HG02884 (cell line): Measurements from ENCODE around the gene PSMD8.
"Not testable (repeated sequence)": the region's sequence is repeated elsewhere in the genome, so short reads cannot be mapped to it uniquely, and the experiment has no call there.

Experiments used
- ATAC-seq: cut with Tn5 transposase; IDR thresholded peaks from one replicate; pipeline ENCODE4 v1.9.1; 2021; ENCODE audit warnings: mild to moderate bottlenecking, moderate library complexity; ENCODE audit not compliant: unreplicated experiment

The PSMD8 gene

DNA sequence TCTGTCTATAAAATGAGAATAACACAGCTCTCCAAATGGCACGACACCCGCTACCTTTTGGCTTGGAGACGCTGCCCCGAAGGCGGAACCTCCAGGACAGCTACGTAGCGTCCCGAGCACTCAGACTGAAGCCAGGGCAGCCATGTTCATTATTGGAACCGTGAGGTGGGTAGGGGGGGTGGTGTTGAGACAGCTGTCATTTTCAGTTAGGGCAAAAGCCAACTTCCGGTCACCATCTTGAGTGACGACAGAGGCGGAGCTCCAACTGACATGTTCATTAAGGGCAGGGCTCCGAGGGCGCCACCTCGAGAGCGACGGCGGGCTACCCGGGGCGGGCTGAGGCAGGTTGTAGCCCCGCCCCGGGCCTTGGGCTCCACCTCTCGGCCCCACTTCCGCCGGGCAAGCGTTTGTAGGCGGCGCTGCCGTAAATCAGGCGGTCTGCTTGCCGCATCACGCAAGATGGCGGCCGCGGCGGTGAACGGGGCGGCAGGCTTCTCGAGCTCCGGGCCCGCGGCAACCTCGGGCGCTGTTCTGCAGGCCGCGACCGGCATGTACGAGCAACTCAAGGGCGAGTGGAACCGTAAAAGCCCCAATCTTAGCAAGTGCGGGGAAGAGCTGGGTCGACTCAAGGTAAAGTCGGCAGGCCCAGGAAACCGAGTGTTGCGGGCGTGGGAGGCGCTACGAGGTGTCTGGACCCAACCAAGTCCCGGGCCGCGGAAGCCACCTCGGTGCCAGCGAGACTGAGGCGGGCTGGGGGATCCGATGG, at the start of gene PSMD8:
TSS of gene PSMD8 (plus strand) at position 240 of the 766 bp plus-strand sequence. CDS start at position 271, 31 bp downstream.
- ATAC-seq = peak; percentile 89

DNA sequence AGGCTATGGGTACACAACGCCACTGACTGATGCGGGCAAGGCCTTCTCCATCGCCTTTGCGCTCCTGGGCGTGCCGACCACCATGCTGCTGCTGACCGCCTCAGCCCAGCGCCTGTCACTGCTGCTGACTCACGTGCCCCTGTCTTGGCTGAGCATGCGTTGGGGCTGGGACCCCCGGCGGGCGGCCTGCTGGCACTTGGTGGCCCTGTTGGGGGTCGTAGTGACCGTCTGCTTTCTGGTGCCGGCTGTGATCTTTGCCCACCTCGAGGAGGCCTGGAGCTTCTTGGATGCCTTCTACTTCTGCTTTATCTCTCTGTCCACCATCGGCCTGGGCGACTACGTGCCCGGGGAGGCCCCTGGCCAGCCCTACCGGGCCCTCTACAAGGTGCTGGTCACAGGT, 47.8 kb upstream of the PSMD8 start:
- no peak for ATAC-seq

DNA sequence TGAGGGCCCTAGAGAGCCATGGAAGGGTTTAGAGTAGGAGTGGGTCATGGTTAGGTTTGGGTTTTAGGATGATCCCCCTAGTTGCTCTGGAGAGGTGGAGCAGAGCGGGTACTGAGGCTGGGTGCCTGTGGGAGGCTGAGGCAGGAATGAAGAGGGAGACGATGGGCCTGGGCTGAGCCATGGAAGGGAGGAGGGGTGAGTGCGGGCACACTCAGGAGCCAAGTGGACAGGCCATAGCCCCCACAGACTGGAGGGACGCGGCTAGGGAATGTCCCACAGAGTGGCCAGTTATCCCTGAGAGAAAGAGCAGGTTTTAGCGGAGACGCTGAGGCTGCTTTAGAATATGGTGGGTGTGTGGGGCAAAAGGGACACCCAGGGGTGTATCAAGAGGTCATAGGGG, 44.7 kb upstream of the PSMD8 start:
- no peak for ATAC-seq

DNA sequence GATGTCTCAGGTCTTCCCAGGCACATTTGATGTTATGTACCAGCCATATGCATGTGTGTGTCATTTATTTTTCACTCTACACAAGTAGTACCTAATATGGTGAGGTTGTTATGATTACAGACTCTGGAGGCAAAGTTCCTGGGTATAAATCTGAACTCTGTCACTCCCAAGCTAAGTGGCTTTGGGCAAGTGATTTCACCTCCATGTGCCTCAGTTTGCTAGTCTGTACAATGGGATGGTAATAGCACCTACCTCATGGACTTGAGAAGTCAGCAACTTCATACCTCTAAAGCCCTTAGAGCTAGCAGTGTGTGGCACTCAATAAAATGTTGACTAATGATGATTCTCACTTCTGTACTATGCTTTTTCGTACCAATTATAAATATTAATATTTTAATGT, 42.6 kb upstream of the PSMD8 start:
- ATAC-seq = no peak

DNA sequence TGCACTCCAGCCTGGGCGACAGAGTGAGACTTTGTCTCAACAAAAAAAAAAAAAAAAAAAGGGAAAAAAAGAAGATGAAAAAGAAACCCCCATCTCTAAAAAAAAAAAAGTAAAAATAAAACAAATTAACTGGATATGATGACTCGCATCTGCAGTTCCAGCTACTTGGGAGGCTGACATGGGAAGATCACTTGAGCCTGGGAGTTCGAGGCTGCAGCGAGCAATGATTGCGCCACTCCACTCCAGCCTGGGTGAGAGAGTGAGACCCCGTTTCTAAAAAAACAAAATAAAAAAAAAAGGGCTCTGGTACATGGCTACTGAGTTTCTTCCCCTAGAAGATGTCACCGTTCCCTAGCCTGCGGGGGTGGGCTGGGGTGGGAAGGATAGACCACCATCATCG, 41.1 kb upstream of the PSMD8 start:
- no peak for ATAC-seq

DNA sequence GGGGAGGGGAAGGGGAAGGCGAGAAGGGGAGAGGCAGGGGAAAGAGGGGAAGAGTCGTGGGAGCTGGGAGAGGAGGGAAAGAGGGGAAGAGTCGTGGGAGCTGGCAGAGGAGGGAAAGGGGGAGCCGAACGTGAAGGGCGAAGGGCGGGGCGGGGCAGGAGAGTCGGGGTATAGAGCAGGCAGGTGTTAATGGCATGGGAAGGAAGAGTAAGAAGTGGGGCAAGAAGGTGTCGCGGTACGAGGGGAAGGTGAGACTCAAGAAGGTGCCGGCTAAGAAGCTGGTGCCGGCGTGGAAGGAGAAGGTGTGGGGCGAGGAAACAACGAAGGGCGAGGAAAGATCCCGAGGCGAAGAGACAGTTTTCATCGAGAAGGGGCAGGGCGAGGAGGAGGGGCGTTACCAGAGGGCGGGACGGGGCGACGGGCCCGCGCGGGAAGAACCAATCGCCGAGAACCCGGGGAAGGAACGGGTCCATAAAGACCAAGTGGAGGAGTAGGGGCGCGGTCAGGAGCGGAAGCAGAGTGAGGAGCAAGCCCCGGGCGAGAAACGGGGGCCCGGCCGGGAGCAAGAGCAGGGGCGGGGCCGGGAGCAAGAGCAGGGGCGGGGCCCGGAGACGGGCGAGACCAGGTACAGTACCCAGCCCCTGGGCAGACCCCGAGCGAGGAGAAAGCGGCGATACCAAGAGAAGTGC, 38.3 kb upstream of the PSMD8 start:
- peak; percentile 65 for ATAC-seq

DNA sequence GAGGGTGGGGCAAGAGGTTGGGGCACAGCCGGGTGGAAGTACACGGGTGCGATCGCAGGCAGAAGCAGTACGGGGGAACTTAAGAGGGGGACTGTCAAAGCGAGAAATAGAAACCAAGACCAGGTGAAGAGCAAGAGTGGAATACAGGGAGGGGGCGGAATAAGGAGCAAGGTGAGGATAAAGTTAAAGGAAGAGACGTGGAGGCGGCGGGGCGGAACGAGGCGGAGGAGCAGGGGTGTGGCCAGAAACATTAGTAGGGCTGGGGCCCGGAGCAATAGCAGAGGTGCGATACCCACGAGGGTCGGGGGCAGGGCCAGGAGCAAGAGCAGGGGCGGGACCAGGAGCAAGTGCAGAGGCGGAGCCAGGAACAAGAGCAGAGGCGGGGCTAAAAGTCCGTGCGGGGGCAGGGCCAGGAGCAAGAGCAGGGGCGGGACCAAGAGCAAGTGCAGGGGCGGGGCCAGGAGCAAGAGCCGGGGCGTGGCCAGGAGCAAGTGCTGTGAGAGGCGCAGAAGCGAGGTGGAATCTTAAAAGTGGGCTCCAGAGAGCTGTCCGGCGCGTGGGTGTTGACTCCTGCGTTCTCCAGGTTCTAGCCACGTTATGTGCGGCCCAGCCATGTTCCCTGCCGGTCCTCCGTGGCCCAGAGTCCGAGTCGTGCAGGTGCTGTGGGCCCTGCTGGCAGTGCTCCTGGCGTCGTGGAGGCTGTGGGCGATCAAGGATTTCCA, 37.6 kb upstream of the PSMD8 start:
- ATAC-seq = peak; percentile 45

DNA sequence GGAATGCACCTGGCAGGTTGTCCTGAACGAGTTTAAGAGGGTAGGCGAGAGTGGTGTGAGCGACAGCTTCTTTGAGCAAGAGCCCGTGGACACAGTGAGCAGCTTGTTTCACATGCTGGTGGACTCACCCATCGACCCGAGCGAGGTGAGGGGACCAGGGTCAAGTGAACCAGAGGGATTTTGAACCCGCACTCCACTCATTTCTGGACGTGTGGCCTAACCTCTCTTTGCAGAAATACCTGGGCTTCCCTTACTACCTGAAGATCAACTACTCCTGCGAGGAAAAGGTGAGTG, 37.1 kb upstream of the PSMD8 start:
- no peak for ATAC-seq

DNA sequence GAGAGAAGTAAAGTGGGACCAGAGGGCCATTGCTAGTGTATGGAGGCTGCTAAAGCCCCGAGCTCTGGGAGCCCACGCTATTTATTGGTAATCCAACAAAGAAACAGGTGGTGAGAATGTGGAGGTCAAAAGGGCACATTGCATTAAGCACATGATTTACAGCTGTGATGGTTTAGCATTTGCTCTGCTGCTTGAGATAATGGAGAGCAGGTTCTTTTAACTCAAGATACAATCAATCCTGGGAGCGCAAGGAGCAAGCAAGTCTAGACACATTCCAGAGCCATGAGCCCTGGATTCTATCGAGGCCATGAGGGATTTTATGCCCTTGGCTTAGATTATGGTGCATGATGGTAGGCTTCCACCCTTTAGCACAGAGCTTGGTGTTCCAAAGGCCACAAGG, 35.4 kb upstream of the PSMD8 start:
- ATAC-seq = not testable (repeated sequence)

DNA sequence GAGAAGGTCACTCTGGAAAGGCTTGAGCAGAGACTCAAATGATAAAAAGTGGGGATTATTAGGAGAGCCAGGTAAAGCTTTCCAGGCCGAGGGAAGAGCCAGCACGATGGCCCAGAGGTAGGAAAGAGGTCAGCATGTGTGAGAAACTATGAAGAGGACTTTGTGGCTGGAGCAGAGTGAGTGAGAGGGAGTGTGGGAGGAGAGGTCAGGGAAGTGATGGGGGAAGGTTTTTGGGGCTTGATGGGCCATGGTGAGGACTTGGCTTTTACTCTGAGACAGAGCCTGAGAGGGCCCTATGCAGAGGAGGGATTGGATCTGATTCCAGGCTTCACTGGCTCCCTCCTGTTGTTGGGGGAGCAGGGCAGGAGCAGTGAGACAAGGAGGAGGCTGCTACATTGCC, 33.4 kb upstream of the PSMD8 start:
- ATAC-seq = no peak

DNA sequence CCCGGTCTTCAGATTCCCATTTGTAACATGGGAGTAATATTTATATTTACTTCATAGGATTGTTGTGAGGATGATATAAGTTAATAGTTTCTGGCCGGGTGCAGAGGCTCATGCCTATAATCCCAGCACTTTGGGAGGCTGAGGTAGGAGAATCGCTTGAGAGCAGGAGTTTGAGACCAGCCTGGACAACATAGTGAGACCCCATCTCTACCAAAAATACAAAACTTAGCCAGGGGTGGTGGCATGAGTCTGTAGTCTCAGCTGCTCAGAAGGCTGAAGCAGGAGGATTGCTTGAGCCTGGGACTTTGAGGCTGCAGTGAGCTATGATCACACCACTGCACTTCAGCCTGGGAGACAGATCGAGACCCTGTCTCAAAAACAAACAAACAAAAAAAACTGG, 27.5 kb upstream of the PSMD8 start:
- ATAC-seq = no peak

DNA sequence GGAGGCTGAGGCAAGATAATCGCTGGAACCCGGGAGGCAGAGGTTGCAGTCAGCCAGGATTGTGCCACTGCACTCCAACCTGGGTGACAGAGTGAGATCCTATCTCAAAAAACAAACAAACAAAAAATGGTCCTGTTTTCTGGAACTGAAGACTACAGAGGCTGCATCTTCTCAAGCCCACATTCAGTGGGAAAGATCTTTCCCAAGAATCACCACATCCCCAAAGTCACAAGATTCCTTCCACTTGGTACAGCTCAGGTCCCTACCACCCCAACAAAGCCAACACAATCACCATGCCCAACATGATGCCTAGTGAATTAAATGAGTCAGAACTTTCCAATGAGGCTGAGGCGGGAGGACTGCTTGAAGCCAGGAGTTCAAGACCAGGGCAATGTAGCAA, 23.5 kb upstream of the PSMD8 start:
- ATAC-seq = no peak

DNA sequence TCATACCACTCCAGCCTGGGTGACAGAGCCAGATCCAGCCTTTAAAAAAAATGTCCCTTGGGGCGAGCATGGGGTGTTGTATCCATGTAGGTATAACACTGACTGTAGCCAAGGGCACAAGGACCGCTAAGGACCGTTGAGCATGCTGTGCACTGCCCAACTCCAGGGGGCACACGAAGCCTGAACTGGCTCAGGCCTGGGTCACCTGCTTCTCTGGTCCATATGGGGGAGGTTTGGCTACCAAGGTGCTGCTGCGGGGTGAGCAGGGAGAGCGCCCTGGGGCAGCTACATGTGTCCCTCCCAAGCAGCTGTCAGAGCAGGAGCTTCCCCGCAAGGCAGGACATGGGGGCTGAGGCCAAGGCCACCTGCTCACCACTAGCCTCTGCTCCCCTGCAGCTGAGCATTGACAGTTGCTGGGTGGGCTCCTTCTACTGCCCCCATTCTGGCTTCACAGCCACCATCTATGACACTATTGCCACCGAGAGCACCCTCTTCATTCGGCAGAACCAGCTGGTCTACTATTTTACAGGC, 22.4 kb upstream of the PSMD8 start:
- no peak for ATAC-seq

DNA sequence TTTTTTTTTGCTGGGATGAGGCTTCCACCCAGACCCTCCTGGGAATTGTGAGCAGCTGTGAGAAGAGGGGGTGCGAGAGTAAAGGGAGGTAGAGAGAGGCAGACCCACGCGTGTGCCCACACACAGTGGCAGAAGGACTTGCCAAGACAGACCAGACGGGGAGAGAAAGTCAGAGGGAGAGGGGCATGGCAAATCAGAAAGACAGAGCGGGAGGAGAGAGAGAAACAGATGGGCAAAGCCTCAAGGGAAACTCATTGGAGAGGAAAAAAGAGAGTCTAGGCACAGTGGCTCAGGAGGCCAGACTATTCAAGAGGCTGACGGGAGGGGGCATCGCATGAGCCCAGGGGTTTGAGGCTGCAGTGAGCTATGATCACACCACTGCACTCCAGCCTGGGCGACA, 21.8 kb upstream of the PSMD8 start:
- ATAC-seq = no peak

DNA sequence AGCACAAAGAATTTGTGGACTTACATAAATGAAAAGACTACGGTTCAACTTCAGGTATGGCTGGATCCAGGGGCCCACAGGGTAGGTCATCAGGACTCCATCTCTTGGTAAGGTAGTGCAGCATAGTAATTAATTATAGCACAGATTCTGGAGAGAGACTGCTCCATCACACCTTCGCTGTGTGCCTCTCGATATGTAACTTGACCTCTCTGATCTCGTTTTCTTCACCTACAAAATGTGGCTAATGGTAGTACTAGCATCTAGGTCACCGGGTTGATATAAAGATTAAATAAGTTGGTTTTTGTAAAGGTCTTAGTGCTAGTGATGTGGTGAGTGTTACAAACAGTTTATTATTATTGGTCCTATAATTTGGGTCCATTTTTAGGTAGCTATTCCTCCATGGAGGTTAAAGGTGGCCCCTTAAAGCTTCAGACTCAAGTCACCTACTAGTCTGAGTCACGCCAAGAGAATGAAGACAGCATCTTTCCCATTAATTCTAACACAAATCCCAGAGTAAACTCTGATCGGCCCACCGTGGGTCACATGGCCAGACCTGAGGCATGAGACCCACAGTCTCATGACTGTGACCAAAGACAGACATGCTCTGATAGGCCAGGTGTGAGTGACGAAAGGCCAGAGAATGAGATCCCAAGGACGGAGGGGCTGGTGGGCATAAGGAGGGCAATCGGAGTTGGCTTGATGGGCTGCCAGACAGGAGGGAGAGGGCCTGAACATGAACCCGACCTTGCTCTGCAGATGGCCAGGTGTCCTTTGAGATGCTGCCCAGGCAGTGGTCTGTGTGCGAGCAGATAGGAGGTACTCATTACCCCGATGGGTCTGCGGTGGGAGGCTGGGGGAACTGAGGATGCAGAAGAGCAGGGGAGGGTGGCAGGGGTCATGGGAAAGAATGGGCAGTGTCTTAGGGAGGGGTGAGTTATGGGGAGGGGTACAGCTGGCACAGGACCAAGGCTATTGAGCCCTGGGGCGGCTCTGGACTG, 18.3 kb upstream of the PSMD8 start:
- ATAC-seq = no peak

DNA sequence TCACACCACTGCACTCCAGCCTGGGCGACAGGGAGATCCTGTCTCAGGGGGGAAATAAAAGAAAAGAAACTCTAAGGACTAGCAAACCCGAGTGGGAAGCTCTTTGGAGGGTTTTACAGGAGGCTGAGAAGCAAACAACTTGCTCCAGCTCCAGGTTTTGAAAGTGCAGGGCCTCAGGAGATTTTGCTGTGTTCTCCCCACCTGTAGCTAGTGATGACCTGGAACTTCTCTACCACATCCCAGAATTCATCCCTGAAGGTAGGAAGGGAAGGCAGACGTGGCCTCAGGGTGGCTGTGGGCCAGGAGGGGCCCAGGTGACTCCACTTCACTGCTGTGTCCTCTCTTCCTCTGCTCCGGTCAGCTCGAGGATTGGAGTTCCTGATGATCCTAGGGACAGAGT, 16.3 kb upstream of the PSMD8 start:
- ATAC-seq = no peak

DNA sequence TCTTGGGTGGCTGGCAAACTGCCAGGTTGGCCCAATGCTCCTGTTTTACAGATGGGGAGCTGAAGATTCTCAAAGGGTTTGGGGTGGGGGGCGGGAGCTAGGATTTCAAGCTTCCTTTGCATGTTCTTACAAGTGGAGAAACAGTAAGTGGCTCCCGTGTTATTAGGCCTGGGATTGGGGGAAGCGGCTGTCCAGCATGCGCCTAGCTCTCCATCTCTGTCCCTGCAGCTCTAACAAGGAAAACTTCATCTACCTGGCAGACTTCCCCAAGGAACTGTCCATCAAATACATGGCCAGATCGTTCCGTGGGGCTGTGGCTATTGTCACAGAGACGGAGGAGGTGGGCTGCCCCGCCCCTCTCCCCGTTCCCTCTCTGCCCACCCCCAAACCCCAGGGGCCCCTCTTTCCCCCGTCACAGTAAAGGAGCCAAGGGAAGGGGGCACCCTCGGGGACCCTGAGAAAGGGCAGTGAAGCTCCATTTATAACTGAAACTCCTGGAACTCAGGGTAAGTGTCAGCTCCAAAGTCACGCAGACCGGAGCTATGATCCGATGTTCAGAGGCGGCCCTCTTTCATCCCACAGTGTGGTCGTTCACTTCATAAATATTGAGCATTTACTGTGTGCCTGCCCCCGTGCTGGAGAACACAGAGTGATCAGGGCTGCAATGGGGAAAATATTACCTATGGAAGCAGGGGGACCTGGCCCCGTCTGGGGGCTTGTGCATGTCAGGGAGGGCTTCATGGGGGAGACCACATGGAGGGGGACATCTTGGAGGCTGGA, 14.9 kb upstream of the PSMD8 start:
- no peak for ATAC-seq

DNA sequence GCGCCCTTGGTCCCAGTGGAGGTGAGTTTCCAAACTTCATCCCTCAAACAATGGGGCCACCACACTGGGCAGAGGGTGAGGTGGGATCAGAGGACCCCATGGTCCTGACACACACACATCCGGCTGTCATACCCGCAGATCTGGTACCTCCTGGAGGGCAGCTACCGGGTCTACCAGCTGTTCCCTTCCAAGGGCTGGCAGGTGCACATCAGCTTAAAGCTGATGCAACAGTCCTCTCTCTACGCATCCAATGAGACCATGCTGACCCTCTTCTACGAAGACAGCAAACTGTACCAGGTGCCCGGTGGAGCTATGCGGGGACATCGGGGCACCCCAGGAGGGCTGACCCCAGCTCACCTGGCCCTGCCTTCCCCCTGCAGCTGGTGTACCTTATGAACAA, 14.0 kb upstream of the PSMD8 start:
- no peak for ATAC-seq

DNA sequence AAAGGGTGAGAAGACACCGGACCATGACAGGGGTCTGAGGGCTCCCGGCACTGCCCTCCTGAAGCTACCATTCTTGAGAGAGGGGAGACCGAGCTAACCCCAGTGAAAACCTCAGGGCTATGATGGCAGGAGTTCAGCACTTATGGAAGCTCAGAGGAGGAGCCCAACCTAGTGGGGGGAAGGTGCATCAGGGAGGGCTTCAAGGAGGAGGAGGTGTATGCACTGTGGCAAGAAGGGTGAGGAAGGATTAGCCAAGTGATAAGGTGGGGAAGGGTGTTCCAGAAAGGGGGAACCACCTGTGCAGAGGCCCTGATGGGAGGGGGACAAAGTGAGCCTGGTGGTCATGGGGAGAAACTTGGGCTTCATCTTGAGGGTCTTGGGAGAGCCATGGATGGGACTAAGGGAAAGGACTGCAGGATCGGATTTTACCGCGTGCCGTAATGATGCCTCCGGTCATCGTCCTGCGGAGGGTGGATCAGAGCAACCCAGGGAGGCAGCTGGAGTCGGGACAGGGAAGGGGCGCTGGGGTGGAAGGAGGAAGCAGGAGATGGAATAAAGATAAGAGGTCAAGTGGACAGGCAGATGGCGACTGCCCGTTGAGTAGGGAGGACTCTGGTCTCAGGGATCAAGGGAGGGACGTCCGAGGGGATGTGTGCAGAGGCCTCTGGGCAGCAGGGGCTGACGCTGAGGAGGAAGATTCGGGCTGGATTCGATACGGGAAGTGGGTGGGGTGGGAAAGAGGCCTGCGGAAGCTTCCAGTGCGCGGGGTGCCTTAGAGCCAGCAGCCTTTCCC, 13.3 kb upstream of the PSMD8 start:
- ATAC-seq = no peak
